GM12873 (cell line): Measurements from ENCODE around the gene PSORS1C1.

Experiments used
- CTCF ChIP-seq: IDR thresholded peaks from 2 replicates; pipeline ENCODE4 v1.5.1; 2012; ENCODE audit warnings: low read depth, mild to moderate bottlenecking, moderate library complexity, low read length, control low read depth; ENCODE audit not compliant: insufficient read depth; ENCODE audit errors: missing control alignments

The PSORS1C1 gene

DNA sequence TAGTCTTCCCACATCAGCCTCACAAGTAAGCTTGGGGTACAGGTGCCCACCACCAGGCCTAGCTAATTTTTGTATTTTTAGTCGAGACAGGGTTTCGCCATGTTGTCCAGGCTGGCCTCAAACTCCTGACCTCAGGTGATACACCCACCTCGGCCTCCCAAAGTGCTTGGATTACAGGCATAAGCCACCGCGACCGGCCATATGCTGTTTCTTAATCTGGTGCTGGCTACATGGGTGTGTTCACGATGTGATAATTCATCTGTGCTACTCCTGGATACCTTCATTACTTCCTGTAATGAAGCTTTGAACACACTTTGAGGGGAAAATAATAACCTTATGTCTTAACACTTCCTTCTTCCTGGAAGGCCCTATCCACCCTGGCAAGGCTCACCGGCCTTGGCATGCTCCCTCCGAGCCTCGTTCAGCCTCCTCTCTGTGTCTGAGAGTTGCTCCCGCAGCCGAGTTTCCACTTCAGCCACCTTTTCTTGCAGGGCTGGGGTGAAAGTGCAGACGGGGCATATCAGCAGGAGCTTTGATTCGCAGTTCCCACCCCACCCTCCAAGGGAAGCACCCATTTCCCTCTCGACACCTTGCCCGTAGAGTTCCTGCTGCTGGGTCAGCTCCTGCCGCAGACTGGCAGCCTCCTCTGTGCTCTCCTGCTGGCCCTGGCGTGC, 29.8 kb downstream of the PSORS1C1 start:
- no peak for TF ChIP-seq CTCF

GRCh38 chr6:31144970-31145340, 30.4 kb downstream of the PSORS1C1 start:
- no peak for TF ChIP-seq CTCF

DNA sequence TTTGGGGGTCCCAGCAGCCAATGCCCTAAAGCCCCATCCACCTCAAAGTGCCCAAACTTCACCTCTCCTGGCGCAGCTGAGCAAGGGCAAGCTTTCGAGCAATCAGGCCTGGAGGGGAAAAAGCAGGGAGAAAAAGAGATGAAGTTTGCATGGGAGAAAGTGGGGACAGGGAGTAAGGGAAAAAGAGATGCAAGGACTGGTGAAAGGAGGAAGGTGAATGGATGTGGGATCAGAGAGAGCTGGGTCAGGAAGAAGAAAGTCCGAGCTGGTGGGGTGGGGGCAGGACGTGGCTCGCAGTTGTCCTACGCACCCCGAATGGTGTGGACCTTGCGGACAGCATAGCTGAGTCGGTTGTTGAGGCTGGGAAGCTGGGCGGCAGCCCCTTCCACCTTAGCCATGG, 30.8 kb downstream of the PSORS1C1 start:
- TF ChIP-seq CTCF = no peak

DNA sequence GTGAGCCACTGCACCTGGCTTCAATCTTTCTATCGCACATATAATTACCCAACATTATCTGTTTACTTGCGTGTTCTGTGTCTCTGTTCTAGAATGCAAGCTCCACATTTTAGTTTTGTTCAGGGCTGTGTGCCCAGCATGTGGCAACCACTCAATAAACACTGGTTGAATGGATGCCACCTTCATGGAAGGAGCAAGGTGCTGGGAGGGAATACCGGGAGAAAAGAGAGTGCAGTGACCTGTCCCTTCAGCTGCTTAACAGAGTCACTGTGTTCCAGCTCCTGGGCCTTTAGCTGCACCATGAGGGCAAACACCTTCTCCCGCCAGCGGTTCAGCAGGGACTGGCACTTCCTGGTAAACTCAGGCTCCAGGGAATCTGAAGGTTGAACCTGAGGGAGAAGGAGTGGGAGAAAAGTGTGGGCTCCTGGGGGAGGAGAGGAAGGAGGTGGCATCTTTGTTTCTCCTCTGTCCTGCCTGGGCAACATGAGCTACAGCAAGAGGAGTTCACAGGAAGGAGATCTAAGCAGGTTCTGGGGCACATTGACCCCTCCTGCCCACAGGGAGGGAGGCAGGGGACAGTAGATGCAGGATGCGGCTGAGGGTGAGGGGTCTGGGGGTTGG, 35.3 kb downstream of the PSORS1C1 start:
- TF ChIP-seq CTCF = no peak

DNA sequence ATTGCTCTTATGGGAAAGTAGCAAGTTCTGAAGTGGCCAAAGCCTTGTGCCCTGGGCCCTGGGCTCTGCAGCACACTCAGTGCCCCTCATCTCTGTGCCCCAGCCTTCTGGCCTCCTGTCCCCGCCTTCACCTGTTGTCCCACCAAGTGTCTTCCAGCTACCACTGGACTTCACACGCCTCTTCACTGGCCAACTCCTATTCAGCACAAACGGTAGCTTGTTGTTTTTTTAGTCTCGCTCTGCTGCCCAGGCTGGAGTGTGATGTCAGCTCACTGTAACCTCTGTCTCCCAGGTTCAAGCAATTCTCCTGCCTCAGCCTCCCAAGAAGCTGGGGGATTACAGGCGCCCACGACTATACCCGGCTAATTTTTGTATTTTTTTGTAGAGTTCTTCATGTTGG, 38.2 kb downstream of the PSORS1C1 start:
- no peak for TF ChIP-seq CTCF

DNA sequence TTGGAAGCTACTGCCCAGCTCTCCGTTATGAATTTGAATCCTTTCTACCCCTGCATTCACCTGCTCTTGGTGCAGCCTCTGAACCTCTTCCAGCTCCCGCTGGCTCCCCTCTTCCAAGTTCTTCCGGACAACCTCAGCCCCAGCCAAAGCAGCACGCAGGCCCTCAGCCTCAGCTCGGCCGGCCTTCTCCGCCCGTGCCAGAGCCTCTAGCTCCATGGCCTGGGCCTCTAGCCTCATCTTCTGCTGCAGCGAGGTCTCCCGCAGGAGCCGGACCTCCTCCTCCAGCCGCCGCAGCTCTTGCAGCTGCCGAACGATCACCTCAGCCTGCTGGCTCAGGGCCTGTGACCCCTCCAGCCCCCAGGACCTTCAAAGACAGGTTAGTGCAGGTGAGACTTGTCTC, 39.8 kb downstream of the PSORS1C1 start:
- TF ChIP-seq CTCF = no peak

- TF ChIP-seq CTCF = no peak
These were observed 42.0 kb downstream of the PSORS1C1 start for GRCh38 chr6:31156641-31157040.
